ENCODE measurements around the gene RASGRF1.

- TF ChIP-seq, protein P1, sequence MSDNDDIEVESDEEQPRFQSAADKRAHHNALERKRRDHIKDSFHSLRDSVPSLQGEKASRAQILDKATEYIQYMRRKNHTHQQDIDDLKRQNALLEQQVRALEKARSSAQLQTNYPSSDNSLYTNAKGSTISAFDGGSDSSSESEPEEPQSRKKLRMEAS (IDR thresholded peaks at IDR 0.05; ENCODE audit: low read depth, low read length): no peak
- TF ChIP-seq, protein P2, sequence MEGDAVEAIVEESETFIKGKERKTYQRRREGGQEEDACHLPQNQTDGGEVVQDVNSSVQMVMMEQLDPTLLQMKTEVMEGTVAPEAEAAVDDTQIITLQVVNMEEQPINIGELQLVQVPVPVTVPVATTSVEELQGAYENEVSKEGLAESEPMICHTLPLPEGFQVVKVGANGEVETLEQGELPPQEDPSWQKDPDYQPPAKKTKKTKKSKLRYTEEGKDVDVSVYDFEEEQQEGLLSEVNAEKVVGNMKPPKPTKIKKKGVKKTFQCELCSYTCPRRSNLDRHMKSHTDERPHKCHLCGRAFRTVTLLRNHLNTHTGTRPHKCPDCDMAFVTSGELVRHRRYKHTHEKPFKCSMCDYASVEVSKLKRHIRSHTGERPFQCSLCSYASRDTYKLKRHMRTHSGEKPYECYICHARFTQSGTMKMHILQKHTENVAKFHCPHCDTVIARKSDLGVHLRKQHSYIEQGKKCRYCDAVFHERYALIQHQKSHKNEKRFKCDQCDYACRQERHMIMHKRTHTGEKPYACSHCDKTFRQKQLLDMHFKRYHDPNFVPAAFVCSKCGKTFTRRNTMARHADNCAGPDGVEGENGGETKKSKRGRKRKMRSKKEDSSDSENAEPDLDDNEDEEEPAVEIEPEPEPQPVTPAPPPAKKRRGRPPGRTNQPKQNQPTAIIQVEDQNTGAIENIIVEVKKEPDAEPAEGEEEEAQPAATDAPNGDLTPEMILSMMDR (IDR thresholded peaks at IDR 0.05; ENCODE audit: low read depth, low read length): no peak
- TF ChIP-seq POLR2A (IDR thresholded peaks at IDR 0.05; ENCODE audit: extremely low read depth, insufficient read length): no peak
- TF ChIP-seq MYC (IDR thresholded peaks at IDR 0.05; ENCODE audit: low read depth, low read length): no peak
These were observed 163.3 kb downstream of the RASGRF1 start for GRCh38 chr15:78927077-78927790.

All from NB4 (cell line).